Measurements from ENCODE around the gene PPP1R26.

GRCh38 chr9:135522137-135522877 lies 42.7 kb downstream of the PPP1R26 start:
- no peak for TF ChIP-seq CTCF (IDR thresholded peaks at IDR 0.05; ENCODE audit: insufficient read depth, low read length, poor library complexity, severe bottlenecking)
- TF ChIP-seq EZH2phosphoT487 (conservative IDR thresholded peaks at IDR 0.05; ENCODE audit: low read length) = no peak
